Measurements from ENCODE around the gene SYNPO2.

The SYNPO2 gene

GRCh38 chr4:119081943-119082342, 193.3 kb downstream of the SYNPO2 start:
- no peak for DNase-seq

GRCh38 chr4:119082661-119083060, 194.0 kb downstream of the SYNPO2 start:
- DNase-seq = no peak

- no peak for DNase-seq
Measured at GRCh38 chr4:119084513-119084912, 195.9 kb downstream of the SYNPO2 start.

GRCh38 chr4:119087121-119087520, 198.5 kb downstream of the SYNPO2 start:
- DNase-seq = no peak

- no peak for DNase-seq
Measured at GRCh38 chr4:119087656-119088055, 199.0 kb downstream of the SYNPO2 start.

GRCh38 chr4:119093042-119093827, 204.6 kb downstream of the SYNPO2 start:
- DNase-seq = no peak

GRCh38 chr4:119097282-119097900, 208.7 kb downstream of the SYNPO2 start:
- no peak for DNase-seq

- DNase-seq = no peak
Measured at GRCh38 chr4:119098306-119098705, 209.7 kb downstream of the SYNPO2 start.

GRCh38 chr4:119099227-119099810, 210.7 kb downstream of the SYNPO2 start:
- DNase-seq = peak; percentile 63

- peak; percentile 69 for DNase-seq
Measured at GRCh38 chr4:119100655-119101054, 212.0 kb downstream of the SYNPO2 start.

GRCh38 chr4:119103263-119103662, 214.6 kb downstream of the SYNPO2 start:
- peak; percentile 97 for DNase-seq

- DNase-seq = no peak
Measured at GRCh38 chr4:119104644-119105273, 216.1 kb downstream of the SYNPO2 start.

GRCh38 chr4:119105605-119106004, 217.0 kb downstream of the SYNPO2 start:
- DNase-seq = peak; percentile 68

GRCh38 chr4:119106036-119107000, 217.7 kb downstream of the SYNPO2 start:
- DNase-seq = no peak

GRCh38 chr4:119110121-119110520, 221.5 kb downstream of the SYNPO2 start:
- DNase-seq = no peak
